ENCODE results near the gene KRTAP5-6.

GRCh38 chr11:1735271-1735670 lies 38.3 kb downstream of the KRTAP5-6 start:
- no peak for TF ChIP-seq CTCF (optimal IDR thresholded peaks at IDR 0.05 in 1 of 3, IDR thresholded peaks at IDR 0.05 in 1 of 3, conservative IDR thresholded peaks at IDR 0.05 in 1 of 3; ENCODE audit: extremely low read depth in 1 of 3, insufficient read depth in 2 of 3, low read length in 3 of 3)
- no peak for TF ChIP-seq EZH2 (IDR thresholded peaks at IDR 0.05; ENCODE audit: low read length)
